Measurements from ENCODE around the gene C14orf132. TPM values are rescaled to one million over a fixed set of nuclear protein-coding genes. Genes with fewer than 3 reads are reported as not detected.

Gene C14orf132
- total and polyA plus RNA-seq, 2 of the 4 experiments (the other 2 are of a cell fraction): 6.3 to 13.5 TPM

- H2BK15ac ChIP-seq (ENCODE audit: low read depth, low read length): peak overlapping the region; percentile 63; the same call in 1 of the 3 replicates
- no peak overlapping the region; the same call in 1 of the 2 replicates for H4K5ac ChIP-seq (ENCODE audit: low read depth, low read length)
- TF ChIP-seq MXI1 (IDR thresholded peaks at IDR 0.05; ENCODE audit: borderline replicate concordance, low read depth, low read length): no peak
- no peak for TF ChIP-seq RFX5 (IDR thresholded peaks at IDR 0.05; ENCODE audit: low read depth, low read length)
- TF ChIP-seq POLR2A (IDR thresholded peaks at IDR 0.05; ENCODE audit: low read depth, low read length): no peak
- no peak for TF ChIP-seq CHD1 (IDR thresholded peaks at IDR 0.05; ENCODE audit: low read depth, low read length)
- TF ChIP-seq MAFK (IDR thresholded peaks at IDR 0.05; ENCODE audit: low read depth, low read length): no peak
- no peak for TF ChIP-seq CTCF (conservative IDR thresholded peaks at IDR 0.05; ENCODE audit: low read depth, low read length)
- no peak for TF ChIP-seq SMC3 (IDR thresholded peaks at IDR 0.05; ENCODE audit: low read depth, low read length)
- no peak for TF ChIP-seq RCOR1 (IDR thresholded peaks at IDR 0.05; ENCODE audit: insufficient replicate concordance, low read length)
- no peak for TF ChIP-seq CEBPB (IDR thresholded peaks at IDR 0.05; ENCODE audit: low read depth, low read length)
- no peak for TF ChIP-seq FOS (IDR thresholded peaks at IDR 0.05; ENCODE audit: low read depth, low read length)
- no peak for TF ChIP-seq RAD21 (IDR thresholded peaks at IDR 0.05; ENCODE audit: low read length)
- TF ChIP-seq NFE2L2 (IDR thresholded peaks at IDR 0.05; ENCODE audit: low read depth, low read length): no peak
- no peak for TF ChIP-seq USF2 (IDR thresholded peaks at IDR 0.05; ENCODE audit: low read depth, low read length)
- TF ChIP-seq MAZ (IDR thresholded peaks at IDR 0.05; ENCODE audit: borderline replicate concordance, low read depth, low read length): no peak
- TF ChIP-seq ELK1 (IDR thresholded peaks at IDR 0.05; ENCODE audit: borderline replicate concordance, low read depth, low read length): no peak
- no peak for TF ChIP-seq BHLHE40 (IDR thresholded peaks at IDR 0.05; ENCODE audit: low read depth, low read length)
- H3K36me3 ChIP-seq (ENCODE audit: control insufficient read depth, insufficient read depth, low read length): peaks cover 1% of the 10 kb centered on the region; the same call in 1 of the 2 replicates
- peaks cover 10% of the 10 kb centered on the region for H3K9me1 ChIP-seq (ENCODE audit: insufficient read depth, low read length)
- H3K4me2 ChIP-seq (ENCODE audit: low read depth, low read length): no peak overlapping the region
- no peak overlapping the region for H4K8ac ChIP-seq (ENCODE audit: low read depth in 2 of 2, low read length in 2 of 2)
- CTCF ChIA-PET: interaction anchor here (1.0 to 2.8 kb wide), 3 partner anchors 10 to 95 kb away, joined by 3 to 19 read pairs (median 3); no protein-coding TSS in a partner anchor
- peak overlapping the region; percentile 72; the same call in 1 of the 2 replicates for H3K14ac ChIP-seq (replicated peaks; ENCODE audit: low read depth, low read length)
- peak overlapping the region; percentile 78; the same call in 1 of the 2 replicates for H2AK5ac ChIP-seq (ENCODE audit: low read depth, low read length)
- peak overlapping the region; percentile 58 for H2AK9ac ChIP-seq (replicated peaks; ENCODE audit: low read depth, low read length, poor library complexity)
- no peak overlapping the region for H3K23ac ChIP-seq (ENCODE audit: low read depth, low read length)
- H3K18ac ChIP-seq (ENCODE audit: low read depth, low read length): no peak overlapping the region
- no peaks in the 10 kb centered on the region for H3K79me1 ChIP-seq (ENCODE audit: low read depth in 1 of 2, low read length in 2 of 2)
- no peak overlapping the region for H3K9ac ChIP-seq (ENCODE audit: low read depth, low read length)
- BruUV-seq (replicated peaks): no TSS peak
- H3K4ac ChIP-seq (ENCODE audit: low read depth, low read length): peak overlapping the region; percentile 65
- WGBS, 2 experiments (ENCODE audit: extremely low coverage in 2 of 2, insufficient read length in 1 of 2): 100% methylated on average over 3 of the region's 5 CpGs; no CpG with 5 or more reads in 1 of the 2 experiments
- dilution Hi-C loops (cut with HindIII; ENCODE audit: low sequenced_read_pairs, unreplicated experiment) (no loop called here), in situ Hi-C loops (cut with MboI; ENCODE audit: low sequenced_read_pairs) (loop anchor here (5.0 to 10.0 kb wide), 4 partner anchors 52 to 550 kb away; no protein-coding TSS in a partner anchor), intact Hi-C loops (cut with micrococcal nuclease) (loop anchor here (5.0 kb wide), 2 partner anchors 42 to 77 kb away; no protein-coding TSS in a partner anchor)
- peaks cover 16% of the 10 kb centered on the region for H3K4me1 ChIP-seq (ENCODE audit: control insufficient read depth, insufficient read depth, low read length)
- no peak overlapping the region for H3K27ac ChIP-seq (ENCODE audit: insufficient read depth, low read length)
- H2BK120ac ChIP-seq (ENCODE audit: low read depth, low read length): peak overlapping the region; percentile 55; the same call in 1 of the 2 replicates
- no peak overlapping the region for H3K4me3 ChIP-seq (ENCODE audit: insufficient read depth, low read depth, low read length)
- DNase-seq: no peak
- no peak overlapping the region for H2AFZ ChIP-seq (replicated peaks; ENCODE audit: low read length, poor library complexity)
- H4K20me1 ChIP-seq (ENCODE audit: insufficient read depth, low read length): no peaks in the 10 kb centered on the region
- ATAC-seq (ENCODE audit: low read depth): no peak
- H2BK20ac ChIP-seq (ENCODE audit: low read depth, low read length): 0 out of 2 replicates have a peak overlapping the region, but pooled peaks have one; percentile 28
- H3K27me3 ChIP-seq (ENCODE audit: control insufficient read depth, insufficient read depth, low read length): no peaks in the 10 kb centered on the region
- no peak overlapping the region for H4K91ac ChIP-seq (ENCODE audit: insufficient read depth, low read depth, low read length)
- H3K9me3 ChIP-seq (ENCODE audit: control insufficient read depth, insufficient read depth, low read length): no peaks in the 10 kb centered on the region
- POLR2A ChIA-PET (ENCODE audit: unreplicated experiment): interaction anchor here (1.1 kb wide), 1 partner anchor 110 kb away, joined by 5 read pairs; the partner anchor contains the start of gene BDKRB2
- no peak overlapping the region for H3K56ac ChIP-seq (ENCODE audit: extremely low read depth, insufficient read depth, low read length)
- no peak overlapping the region for H2BK5ac ChIP-seq (ENCODE audit: low read depth, low read length, poor library complexity, severe bottlenecking)
Observed at GRCh38 chr14:96094656-96095055, 55.5 kb downstream of the C14orf132 start.
